ENCODE measurements around the gene NMRK2.
"Not testable (repeated sequence)": the region's sequence is repeated elsewhere in the genome, so short reads cannot be mapped to it uniquely, and the experiment has no call there.

Gene NMRK2

DNA sequence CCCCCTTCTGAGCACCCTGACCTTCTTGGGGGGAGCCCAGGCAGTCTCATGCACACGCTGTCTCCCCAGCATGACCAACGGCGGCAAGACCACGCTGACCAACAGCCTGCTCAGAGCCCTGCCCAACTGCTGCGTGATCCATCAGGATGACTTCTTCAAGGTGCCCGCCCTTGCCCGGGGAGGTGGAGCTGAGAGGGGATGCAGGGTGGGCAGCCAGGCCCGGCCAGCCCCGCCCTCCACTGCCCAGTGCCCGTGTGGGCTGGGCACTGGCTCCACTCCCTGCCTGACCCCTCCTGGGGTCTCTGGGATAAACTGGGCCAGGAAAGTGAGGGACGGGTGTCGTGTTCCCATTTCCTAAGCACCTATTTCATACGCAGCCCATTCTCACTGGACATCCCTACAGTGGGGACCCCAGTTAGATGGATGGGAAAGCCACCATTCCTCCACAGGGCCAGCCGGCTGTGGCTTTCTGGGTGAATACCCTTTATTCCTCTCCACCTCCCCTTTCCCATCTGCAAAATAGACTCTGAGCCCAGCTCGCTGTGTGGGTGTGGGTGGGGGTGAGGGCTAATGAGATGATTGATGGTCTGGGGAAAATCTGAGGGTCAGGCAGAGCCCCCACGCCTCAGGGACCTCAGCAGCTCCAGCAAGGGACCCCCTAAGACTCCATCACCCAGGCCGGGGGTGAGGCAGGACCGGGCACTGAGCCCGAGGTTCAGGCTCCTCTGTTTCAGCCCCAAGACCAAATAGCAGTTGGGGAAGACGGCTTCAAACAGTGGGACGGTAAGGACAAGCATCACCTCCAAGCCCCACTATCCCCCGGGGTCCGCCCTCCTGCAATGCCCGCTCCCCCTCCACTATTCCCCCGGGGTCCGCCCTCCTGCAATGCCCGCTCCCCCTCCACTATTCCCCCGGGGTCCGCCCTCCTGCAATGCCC is 3.9 kb downstream of the NMRK2 start:
- no peak for DNase-seq

DNA sequence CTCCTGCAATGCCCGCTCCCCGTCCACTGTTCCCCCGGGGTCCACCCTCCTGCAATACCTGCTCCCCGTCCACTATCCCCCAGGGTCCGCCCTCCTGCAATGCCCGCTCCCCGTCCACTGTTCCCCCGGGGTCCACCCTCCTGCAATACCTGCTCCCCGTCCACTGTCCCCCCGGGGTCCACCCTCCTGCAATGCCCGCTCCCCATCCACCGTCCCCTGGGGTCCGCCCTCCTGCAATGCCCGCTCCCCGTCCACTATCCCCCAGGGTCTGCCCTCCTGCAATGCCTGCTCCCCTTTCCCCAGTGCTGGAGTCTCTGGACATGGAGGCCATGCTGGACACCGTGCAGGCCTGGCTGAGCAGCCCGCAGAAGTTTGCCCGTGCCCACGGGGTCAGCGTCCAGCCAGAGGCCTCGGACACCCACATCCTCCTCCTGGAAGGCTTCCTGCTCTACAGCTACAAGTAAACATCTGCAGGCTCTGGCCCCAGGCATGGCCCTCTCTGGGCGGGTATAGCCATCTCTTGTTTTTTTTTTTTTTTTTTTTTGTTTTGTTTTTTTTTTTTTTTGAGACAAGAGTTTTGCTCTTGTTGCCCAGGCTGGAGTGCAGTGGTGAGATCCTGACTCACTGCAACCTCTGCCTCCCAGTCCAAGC is 5.6 kb downstream of the NMRK2 start:
- DNase-seq = not testable (repeated sequence)

DNA sequence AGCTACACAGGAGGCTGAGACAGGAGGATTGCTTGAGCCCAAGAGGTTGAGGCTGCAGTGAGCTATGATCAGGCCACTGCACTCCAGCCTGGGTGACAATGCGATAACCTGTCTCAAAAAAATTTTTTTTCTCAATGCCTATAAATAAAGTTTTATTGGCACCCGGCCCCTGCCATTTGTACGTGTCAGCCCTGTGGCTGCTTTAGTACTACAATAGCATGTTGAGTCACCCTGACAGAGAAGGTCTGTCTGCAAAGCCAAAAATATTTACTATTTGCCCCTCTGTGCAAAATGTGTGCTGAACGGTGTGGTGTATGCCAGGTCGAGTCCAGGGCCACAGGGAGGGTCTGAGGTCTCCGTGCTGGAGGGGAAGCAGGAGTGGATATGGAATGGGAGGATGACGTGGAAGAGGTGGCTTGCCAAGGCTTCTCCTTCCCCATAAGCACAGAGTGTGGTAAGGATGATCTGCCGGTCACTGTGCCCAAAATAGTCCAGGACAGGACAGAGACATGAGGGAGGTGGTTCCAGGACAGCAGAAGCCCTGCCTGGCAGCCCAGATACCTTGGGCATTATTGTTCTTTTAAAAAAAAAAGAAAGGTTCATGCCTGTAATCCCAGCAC is 10.0 kb downstream of the NMRK2 start:
- DNase-seq = no peak

DNA sequence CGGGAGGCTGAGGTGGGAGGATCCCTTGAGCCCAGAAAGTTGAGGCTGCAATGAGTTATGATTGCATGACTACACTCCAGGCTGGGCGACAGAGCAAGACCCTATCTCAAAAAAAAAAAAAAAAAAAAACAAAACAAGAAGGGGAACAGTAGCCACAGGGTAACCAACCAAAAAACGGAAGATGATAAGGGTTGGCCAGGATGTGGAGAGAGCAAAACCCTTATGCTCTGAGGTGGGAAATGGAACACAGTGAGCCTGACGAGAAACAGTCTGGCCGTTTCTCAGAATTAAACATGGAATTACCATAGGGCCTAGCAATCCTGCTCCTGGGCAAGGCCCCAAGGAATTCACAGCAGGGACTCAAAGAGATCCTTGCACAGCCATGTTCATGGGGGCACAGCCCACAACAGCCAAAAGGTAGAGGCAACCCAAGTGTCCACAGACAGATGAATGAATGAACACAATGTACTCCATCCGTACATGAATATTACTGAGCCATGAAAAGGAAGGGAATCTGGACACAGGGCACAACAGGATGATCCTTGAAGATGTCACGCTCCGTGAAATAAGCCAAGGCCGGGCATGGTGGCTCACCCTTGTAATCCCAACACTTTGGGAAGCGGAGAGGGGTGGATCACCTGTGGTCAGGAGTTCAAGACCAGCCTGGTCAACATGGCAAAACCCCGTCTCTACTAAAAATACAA is 11.3 kb downstream of the NMRK2 start:
- no peak for DNase-seq

DNA sequence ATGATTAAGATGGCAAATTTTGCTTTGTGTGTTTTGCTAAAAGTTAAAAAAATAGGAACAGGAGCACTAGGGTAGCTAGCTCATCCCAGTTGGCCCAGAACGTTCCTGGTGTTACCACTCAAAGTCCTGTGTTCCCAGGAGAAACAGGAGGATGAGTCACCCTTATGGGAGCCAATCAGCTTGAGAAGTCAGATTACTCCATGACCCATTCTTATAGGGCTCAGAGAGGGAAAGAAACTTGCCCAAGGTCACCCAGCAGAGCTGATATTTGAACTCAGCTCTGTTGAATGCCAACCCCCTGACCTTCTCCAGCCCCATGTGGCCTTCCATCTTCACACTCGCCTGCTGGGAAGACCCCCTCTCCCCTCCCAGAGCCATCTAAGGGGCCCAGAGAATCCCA is 13.0 kb downstream of the NMRK2 start:
- no peak for DNase-seq

DNA sequence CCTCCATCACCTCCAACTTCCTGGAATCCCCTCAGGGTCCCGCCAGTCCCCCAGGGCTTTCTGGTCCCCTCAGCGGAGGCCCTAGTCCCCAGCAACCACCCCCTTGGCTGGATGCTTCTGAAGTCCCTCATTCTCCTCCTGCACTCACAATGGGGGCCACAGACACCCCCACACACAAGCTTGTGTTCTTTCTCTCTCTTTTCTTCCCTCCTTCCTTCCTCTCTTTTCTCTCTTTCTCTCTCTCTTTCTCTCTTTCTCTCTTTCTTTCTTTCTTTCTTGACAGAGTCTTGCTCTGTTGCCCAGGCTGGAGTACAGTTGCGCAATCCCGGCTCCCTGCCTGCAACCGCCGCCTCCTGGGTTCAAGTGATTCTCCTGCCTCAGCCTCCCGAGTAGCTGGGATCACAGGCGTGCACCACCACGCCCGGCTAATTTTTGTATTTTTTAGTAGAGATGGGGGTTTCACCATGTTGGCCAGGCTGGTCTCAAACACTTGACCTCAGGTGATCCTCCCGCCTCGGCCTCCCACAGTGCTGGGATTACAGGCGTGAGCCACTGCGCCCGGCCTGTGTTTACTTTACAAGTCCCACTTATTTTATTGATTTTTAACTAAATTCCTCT is 14.6 kb downstream of the NMRK2 start:
- DNase-seq = not testable (repeated sequence)

DNA sequence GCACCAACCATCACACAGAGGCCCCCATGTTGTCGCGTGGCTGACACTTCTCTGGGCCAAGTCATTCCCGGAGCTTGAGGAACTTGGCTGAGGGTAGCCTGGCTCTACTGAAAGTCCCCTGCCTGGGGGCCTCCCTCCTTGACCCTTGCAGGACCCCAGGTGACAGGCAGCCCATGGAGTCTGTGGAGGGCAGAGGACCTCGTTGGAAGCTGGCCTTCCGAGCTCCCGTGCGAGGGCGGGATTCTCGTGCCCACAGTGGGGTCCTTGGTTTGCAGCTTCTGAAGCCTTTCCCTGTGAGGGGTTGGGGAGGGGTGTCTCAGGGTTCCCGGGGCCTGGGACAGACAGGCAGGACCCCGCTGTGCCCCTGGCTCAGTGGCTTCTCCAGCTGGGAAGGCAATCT is 16.4 kb downstream of the NMRK2 start:
- DNase-seq = no peak

DNA sequence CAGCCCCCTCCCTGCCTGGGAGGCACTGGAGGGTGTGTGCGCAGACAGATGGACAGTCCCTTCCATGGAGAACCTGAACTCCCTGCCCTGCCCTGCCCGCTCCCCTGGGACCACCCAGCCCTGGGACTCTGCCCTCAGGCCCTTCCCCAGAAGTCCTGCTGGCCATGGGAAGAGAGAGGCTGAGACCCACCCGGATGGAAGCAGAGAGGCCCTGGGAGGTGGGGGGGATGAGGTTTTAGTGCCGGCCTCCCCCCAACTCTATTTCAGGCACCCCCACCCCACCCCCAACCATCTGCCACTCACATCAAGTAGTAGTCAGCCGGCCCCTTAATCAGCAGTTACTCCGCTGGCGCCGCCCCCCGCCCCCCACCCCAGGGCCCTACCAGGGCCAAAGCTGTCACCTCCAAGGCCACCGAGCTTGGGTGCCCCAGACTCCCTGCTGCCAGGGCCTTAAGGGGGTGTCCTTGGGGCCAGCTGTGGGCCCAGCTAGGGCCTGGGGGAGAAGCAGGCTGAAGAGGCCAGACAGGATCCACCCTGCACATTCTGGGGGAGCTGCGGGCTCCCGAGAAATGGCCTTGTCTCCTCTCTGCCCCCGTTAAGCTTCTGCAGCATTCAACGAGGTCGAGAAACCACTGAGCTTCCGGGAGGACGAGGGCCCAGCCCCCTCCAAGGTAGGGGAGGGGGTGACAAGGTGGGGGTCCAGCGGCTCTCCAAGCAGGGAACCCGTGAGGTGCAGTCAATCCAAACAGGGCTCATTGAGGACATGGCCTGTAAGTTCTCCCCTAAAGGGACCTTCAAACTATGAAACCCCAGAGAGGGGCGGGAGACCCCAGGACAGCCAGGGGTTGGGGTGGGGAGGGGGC is 17.4 kb downstream of the NMRK2 start:
- DNase-seq = no peak

DNA sequence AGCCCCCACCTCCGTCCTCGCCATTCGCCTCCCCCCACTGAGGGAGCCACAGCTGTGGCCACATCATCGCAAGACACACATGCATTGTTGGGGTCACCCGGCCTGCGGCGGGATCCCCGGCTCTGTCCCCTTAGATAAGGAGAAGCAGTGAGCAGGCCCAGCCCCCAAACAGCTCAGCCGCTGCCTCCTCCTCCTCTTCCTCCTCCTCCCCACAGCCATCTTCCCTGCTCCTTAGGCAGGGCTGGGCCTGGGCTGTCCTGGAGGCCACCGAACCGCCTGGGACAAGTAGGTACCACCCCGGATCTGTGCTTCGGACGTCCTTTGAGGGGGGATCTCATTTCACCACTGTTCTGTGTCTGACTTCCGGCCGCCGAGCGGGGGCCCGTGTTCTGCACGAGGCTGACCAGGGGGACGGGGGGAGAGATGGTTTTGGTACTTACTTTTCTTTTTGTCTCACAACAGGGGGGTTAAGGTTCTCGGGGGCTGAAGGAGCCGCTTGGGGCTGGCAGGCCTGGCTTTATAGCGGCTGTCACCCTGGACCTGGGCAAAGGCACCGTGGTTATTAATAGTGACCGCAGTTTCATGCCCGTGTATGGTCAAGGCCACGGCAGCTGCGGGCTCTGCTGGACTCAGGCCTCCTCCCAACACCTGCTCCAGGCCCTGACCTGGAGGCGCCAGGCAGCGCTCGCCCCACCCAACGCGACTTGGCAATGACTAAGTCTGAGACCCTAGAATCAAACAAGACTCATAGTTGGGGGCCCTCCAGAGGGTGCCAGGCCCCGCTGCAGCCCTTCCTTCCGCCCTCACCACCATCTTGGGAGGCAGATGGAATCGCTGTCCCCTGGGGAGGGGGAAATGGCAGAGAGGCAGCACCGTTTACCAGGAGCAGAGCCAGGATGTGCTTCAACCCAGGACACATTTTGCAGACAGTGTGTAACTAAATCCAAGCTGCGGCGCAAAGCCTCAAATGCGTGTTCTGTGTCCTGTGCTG is 18.3 kb downstream of the NMRK2 start:
- DNase-seq = no peak

DNA sequence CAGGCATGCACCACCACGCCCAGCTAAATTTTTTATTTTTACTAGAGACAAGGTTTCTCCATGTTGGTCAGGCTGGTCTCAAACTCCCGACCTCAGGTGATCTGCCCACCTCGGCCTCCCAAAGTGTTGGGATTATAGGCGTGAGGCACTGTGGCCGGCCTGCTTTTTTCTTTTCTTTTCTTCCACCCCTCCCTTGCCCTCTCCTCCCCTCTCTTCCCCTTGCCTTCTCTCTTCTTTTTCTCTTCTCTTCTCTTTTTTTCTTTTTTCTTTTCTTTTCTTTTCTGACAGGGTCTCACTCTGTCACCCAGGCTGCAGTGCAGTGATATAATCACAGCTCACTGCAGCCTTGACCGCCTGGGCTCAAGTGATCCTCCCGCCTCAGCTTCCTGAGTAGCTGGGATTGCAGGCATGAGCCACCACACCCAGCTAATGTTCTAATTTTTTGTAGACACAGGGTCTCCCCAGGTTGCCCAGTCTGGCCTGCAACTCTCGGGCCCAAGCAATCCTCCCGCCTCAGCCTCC is 19.9 kb downstream of the NMRK2 start:
- DNase-seq = not testable (repeated sequence)

DNA sequence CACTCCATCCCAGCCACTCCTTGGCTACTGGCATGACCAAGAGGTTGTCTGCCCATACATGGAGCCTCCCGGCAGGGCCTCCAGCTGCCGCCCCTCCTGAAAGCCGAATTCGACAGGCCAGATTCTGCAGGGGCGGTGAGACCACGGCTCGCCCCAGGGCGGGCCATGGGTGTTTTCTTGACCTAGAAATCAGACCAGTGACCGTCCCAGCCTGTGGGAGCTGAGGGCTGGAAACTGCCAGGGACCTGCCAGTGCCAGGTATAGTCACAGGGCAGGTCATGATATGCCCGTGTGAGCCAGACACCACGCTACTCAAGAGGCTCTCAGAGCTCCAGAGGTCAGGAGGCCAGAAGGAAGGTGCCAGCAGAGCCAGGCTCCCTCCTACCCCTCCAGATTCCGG is 21.2 kb downstream of the NMRK2 start:
- no peak for DNase-seq

DNA sequence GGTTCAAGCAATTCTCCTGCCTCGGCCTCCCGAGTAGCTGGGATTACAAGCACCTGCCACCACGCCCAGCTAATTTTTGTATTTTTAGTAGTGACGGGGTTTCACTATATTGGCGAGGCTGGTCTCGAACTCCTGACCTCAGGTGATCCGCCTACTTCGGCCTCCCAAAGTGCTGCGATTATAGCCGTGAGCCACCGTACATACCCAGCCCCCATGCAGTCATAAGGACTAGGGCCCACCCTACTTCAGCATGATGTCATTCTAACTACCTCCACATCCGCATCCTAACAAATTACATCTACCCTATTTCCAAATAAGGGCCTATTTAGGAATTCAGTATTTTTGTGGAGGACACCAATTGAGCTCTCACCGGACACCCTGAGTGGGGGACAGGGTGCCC is 22.4 kb downstream of the NMRK2 start:
- not testable (repeated sequence) for DNase-seq

DNA sequence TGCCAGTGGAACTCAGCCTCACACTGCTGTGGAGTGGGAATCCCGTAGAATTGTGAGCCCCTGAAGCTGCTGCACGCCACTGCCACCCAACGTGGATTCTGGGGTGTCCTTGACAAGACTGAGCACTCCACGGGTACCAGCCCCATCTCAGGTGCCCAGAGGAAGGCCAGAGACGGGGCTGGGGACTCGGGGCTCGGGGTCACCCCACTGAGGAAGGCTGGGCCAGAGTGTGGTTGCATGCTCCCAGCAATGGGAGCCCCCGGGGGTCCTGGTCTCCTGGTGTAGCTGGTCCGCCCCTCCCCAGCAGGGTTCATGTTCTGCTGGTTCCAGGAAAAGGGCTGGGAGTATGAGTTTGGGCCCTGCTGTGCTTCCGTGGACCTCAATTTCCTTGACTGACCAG is 22.8 kb downstream of the NMRK2 start:
- DNase-seq = no peak

DNA sequence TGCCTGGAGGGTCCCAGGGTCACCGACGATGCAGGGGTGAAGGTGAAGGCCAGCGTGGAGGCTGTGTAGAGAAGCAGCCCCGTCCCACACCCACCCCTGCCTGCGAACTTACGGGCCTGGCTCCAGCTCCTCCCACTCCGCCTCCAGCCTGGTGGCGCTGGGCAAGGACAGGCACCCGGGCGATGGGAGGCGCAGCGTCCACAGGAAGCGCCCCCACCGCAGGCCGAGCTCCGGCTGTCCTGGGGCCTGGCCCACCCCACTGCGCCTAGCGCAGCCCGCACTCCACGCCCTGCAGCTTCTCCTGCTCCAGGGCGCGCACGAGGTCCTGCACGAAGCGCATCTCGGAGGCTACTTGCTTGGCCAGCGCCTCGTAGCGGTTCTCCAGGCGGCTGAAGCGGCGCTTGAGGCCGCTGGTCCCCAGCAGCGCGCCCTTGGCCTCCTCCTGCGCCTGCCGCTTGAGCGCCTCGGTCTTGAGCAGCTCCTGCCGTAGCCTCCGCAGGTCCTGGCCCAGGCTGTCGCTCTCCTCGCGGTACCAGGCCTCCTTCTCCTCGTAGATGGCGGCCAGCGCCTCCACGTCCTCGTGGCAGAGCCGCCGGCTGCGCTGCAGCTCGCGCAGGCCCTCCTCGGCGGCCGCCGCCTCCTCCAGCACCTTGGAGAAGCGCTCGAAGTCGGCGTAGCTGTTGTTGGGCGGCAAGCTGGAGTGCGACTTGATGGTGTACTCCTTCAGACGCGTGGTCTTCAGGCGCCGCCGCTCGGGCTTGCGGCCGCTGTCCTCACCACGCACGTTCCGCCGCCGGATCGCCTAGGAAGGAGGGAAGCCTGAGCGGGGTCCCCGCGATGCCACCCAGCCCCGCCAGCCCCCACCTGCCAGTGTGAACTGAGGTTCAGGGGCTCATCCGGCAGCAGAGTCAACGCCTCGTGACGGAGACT is 26.2 kb downstream of the NMRK2 start:
- no peak for DNase-seq

DNA sequence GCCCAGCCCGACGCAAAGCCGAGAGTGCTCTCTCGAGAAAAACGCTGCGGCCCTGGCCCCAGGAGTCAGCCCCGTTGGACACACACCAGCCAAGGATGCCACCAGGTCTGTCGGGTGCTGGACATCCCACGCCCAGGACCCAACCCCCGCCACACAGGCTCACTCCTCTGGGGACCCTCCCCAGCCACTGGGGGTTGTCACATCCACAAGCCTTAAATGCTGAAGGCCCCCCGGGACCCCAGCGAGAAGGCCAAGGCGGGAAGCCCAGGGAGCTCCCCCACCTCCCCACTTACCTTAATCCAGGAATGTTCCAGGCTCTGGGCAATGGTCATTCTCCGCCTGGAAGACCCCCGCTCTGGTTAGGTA is 26.9 kb downstream of the NMRK2 start:
- DNase-seq = no peak

DNA sequence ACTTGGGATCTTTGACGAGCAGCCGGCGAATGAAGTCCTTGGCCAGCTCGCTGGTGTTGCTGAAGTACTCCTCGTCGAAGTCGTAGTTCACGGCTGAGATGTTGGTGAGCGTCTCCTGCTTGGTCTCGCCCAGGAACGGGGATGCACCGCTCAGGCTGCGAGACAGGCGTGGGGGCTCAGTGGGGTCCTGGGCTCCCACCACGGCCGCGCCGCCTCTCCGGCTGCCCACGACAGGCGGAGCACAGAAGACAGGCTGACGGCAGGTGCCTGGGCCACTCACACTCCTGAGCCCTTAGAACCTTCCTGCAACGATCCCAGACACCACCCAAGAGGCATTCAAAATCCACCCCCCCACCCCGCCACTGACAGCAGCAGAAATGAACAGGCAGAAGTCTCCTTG is 28.1 kb downstream of the NMRK2 start:
- no peak for DNase-seq

DNA sequence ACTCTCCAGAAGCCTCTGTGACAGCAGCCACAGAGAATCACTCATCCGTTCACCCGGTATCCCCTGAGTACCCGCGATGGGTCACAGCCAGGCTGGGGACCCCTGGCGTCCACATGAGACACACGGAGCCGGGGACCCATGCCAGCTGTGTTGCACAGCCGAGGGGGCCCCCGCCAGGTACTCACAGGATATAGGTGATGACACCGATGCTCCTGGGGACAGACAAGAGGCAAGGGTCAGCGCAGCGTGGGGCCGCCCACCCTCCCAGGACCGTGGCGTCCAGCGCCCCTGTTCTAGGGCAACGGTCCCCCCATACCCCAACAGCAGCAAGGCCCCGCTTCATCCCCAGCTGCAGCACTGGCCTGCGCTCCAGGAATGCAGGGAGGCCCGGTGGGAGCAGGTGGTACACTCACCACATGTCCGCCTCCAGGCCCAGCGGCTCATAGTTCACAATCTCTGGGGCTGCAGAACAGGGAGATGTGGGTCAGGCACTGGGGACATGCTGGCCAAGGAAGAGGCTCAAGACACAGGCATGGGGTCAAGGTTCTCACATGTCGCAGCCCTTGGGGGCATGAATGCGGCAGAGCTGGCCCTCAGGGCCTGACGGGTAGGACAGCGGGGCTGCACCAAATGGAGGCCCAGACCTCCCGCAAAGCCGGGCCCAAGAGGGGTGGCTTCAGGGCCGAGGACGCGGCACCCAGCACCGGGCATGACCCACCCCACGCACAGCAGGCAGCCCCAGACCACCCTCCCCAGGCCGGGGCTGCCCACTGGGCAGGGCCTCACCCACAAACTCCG is 30.8 kb downstream of the NMRK2 start:
- no peak for DNase-seq
